Dendritic cell treated with granulocyte-macrophage colony-stimulating factor and Interleukin-4, amounts not matched to agents 40 ng/mL and 50 ng/mL, for 4 days (primary cell): Measurements from ENCODE around the gene TOP3B.
A peak's percentile ranks its signal among the peaks of the same experiment; 100 is the strongest.

Source experiments
- H3K27ac Mint-ChIP-seq: one replicate; pipeline ENCODE4 v1.8.0; 2022; ENCODE audit warnings: mild to moderate bottlenecking, mixed read lengths
- H3K27me3 Mint-ChIP-seq: one replicate; pipeline ENCODE4 v1.8.0; 2022; ENCODE audit warnings: mild to moderate bottlenecking, mixed read lengths
- H3K36me3 Mint-ChIP-seq: one replicate; pipeline ENCODE4 v1.8.0; 2022; ENCODE audit warnings: low read depth, mixed read lengths
- H3K4me1 Mint-ChIP-seq: one replicate; pipeline ENCODE4 v1.8.0; 2022; ENCODE audit warnings: low read depth, mixed read lengths
- H3K4me3 Mint-ChIP-seq: one replicate; pipeline ENCODE4 v1.8.0; 2022; ENCODE audit warnings: mild to moderate bottlenecking, moderate library complexity, mixed read lengths
- H3K9me3 Mint-ChIP-seq: one replicate; pipeline ENCODE4 v1.8.0; 2022; ENCODE audit warnings: mixed read lengths
- intact Hi-C: fragments of 100-400 bp; cut with micrococcal nuclease; formaldehyde crosslinking; loops from one replicate; pipeline ENCODE4 v1.15.0; 2022

Gene TOP3B, protein sequence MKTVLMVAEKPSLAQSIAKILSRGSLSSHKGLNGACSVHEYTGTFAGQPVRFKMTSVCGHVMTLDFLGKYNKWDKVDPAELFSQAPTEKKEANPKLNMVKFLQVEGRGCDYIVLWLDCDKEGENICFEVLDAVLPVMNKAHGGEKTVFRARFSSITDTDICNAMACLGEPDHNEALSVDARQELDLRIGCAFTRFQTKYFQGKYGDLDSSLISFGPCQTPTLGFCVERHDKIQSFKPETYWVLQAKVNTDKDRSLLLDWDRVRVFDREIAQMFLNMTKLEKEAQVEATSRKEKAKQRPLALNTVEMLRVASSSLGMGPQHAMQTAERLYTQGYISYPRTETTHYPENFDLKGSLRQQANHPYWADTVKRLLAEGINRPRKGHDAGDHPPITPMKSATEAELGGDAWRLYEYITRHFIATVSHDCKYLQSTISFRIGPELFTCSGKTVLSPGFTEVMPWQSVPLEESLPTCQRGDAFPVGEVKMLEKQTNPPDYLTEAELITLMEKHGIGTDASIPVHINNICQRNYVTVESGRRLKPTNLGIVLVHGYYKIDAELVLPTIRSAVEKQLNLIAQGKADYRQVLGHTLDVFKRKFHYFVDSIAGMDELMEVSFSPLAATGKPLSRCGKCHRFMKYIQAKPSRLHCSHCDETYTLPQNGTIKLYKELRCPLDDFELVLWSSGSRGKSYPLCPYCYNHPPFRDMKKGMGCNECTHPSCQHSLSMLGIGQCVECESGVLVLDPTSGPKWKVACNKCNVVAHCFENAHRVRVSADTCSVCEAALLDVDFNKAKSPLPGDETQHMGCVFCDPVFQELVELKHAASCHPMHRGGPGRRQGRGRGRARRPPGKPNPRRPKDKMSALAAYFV

GRCh38 chr22:21982338-21982965 lies at the start of gene TOP3B:
TSS of gene TOP3B (minus strand) at chr22:21982787. CDS start at chr22:21975709, 7,078 bp downstream.
- peaks cover 28% of the 10 kb centered on the region for H3K36me3 Mint-ChIP-seq
- H3K4me3 Mint-ChIP-seq = peak within 1 kb of the TSS; percentile 86
- no peaks in the 10 kb centered on the region for H3K9me3 Mint-ChIP-seq
- intact Hi-C loops = no loop called here
- H3K27ac Mint-ChIP-seq = peak within 1 kb of the TSS; percentile 88
- H3K4me1 Mint-ChIP-seq = peaks cover 36% of the 10 kb centered on the region
- H3K27me3 Mint-ChIP-seq = no peaks in the 10 kb centered on the region

- H3K4me3 Mint-ChIP-seq = no peak overlapping the region
- peaks cover 6% of the 10 kb centered on the region for H3K4me1 Mint-ChIP-seq
- H3K9me3 Mint-ChIP-seq = no peaks in the 10 kb centered on the region
- intact Hi-C loops = loop anchor here (10.0 kb wide), 1 partner anchor 103 kb away; no protein-coding TSS in a partner anchor
- H3K27me3 Mint-ChIP-seq = no peaks in the 10 kb centered on the region
- H3K36me3 Mint-ChIP-seq = no peaks in the 10 kb centered on the region
- H3K27ac Mint-ChIP-seq = no peak overlapping the region
These were observed 48.8 kb upstream of the TOP3B start for GRCh38 chr22:22031183-22031945.

DNA sequence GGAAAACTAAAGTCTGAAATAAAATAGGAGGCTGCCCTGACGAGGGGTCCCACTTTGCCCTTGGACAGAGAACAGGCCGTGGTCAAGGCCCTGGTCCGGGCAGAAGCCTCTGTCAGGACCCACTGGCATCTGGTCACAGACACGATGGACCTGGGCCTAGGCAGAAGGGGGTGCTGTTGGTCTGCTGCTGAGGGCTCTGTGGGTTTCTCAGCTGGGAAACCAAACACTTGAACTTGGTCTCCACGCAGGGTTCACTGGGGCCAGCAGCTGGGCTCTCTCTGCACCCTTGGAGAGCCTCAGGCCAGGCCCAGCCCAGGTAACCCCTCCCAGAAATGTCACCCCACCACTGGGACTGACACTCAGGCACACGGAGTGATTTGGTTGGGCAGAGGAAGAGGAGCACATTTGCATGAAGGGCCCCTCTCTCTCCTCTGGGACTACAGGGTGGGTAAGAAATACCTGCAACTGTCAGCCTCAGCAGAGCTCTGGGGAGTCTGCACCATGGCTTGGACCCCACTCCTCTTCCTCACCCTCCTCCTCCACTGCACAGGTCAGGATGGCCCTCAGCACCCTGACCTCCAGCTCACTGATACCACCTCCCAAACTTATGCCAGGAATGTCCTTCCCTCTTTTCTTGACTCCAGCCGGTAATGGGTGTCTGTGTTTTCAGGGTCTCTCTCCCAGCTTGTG lies 48.1 kb upstream of the TOP3B start:
- H3K27ac Mint-ChIP-seq = no peak overlapping the region
- no peak overlapping the region for H3K4me3 Mint-ChIP-seq
- H3K27me3 Mint-ChIP-seq = no peaks in the 10 kb centered on the region
- intact Hi-C loops = loop anchor here (10.0 kb wide), 1 partner anchor 104 kb away; no protein-coding TSS in a partner anchor
- peaks cover 12% of the 10 kb centered on the region for H3K4me1 Mint-ChIP-seq
- no peaks in the 10 kb centered on the region for H3K9me3 Mint-ChIP-seq
- no peaks in the 10 kb centered on the region for H3K36me3 Mint-ChIP-seq

DNA sequence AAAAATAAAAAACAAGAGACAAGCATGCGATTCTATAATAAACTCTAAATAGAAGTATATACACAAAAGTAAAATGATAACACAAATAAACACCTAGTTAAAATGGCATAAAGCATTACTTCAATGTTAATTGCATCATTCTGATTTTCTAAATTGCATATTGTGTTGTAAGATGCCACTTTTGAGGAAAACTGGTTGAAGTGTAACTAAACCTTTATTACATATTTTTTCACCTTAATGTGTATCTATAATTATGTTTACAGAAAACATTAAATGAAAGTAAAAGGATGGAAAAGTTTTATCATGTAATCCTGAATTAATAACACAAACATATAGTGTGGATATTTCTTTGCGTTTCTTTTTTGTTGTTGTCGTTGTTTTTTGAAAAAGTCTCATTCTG lies 45.4 kb upstream of the TOP3B start:
- no peaks in the 10 kb centered on the region for H3K36me3 Mint-ChIP-seq
- H3K27ac Mint-ChIP-seq = no peak overlapping the region
- peaks cover 15% of the 10 kb centered on the region for H3K4me1 Mint-ChIP-seq
- intact Hi-C loops = no loop called here
- H3K27me3 Mint-ChIP-seq = no peaks in the 10 kb centered on the region
- no peak overlapping the region for H3K4me3 Mint-ChIP-seq
- H3K9me3 Mint-ChIP-seq = no peaks in the 10 kb centered on the region

DNA sequence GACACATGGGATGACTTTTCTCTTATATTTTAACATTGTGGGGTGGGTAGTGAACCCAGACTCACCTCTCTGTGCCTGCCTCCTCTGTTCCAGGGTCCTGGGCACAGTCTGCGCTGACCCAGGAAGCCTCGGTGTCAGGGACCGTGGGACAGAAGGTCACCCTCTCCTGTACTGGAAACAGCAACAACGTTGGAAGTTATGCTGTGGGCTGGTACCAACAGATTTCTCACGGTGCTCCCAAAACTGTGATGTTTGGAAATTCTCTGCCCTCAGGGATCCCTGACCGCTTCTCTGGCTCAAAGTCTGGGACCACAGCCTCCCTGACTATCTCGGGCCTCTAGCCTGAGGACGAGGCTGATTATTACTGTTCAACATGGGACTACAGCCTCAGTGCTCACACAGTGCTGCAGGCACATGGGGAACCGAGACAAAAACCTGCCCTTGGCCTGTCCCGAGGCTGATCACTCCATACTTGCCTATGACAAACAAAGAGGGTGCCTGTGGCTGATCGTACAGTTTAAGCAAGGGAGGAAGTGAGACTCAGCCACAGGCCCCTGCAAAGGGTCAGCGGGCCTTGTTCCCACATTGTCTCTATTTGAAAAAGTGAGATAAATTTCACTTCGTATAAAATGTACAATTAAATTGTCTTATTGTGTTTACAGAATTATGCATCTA lies 43.7 kb upstream of the TOP3B start:
- Mint-ChIP-seq H3K4me1 (peaks cover 18% of the 10 kb centered on the region), H3K27ac (peak overlapping the region; percentile 68), H3K4me3 (no peak overlapping the region), H3K9me3 (no peaks in the 10 kb centered on the region), H3K27me3 (no peaks in the 10 kb centered on the region), H3K36me3 (no peaks in the 10 kb centered on the region)
- intact Hi-C loops = no loop called here

- H3K4me3 Mint-ChIP-seq = no peak overlapping the region
- H3K27ac Mint-ChIP-seq = peak overlapping the region; percentile 68
- H3K36me3 Mint-ChIP-seq = no peaks in the 10 kb centered on the region
- no peaks in the 10 kb centered on the region for H3K27me3 Mint-ChIP-seq
- intact Hi-C loops = no loop called here
- peaks cover 18% of the 10 kb centered on the region for H3K4me1 Mint-ChIP-seq
- no peaks in the 10 kb centered on the region for H3K9me3 Mint-ChIP-seq
These were observed 43.0 kb upstream of the TOP3B start for GRCh38 chr22:22025320-22026156.

DNA sequence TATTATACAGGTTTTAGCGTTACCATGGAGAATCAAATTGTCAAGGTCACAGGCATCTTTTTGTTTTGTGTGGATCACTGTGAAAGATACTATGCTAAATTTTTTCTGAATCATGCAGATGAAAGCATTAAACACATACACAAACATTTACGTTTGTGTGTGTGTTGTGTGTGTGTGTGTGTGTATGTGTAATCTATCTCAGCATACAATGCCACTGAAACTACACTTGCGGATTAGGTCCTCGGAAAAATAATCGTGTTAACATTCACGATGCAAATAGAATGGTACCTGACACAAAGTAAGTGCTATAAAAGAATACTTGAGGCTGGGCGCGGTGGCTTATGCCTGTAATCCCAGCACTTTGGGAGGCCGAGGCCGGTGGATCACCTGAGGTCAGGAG lies 41.9 kb upstream of the TOP3B start:
- H3K27me3 Mint-ChIP-seq = no peaks in the 10 kb centered on the region
- peaks cover 18% of the 10 kb centered on the region for H3K4me1 Mint-ChIP-seq
- no peak overlapping the region for H3K27ac Mint-ChIP-seq
- intact Hi-C loops = no loop called here
- no peaks in the 10 kb centered on the region for H3K9me3 Mint-ChIP-seq
- no peak overlapping the region for H3K4me3 Mint-ChIP-seq
- H3K36me3 Mint-ChIP-seq = no peaks in the 10 kb centered on the region

DNA sequence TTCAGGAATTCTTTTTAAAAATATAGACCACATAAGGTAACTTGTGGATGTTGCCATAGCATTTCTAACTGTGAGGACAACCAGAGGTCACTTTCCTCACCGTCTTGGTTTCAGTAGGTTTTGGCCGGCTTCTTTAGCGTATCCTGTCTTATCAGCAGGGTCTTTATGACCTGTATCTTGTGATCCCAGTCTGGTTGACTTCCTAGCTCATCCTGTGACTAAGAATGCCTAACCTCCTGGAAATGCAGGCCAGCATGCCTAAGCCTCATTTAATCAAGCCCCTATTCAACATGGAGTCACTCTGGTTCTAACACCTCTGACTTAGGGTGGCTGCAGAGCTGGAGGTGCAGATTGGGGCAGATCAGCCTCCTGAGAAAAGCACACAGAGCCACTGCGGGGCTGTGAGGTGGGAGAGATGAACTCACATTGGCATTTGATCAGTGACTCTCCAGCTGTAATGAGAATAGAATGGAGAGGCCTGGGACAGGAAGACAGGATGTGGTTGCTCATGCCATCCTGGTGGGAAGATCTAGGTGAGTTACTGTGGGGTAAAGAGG lies 41.1 kb upstream of the TOP3B start:
- H3K27ac Mint-ChIP-seq = no peak overlapping the region
- no peak overlapping the region for H3K4me3 Mint-ChIP-seq
- H3K9me3 Mint-ChIP-seq = no peaks in the 10 kb centered on the region
- intact Hi-C loops = no loop called here
- H3K36me3 Mint-ChIP-seq = no peaks in the 10 kb centered on the region
- peaks cover 2% of the 10 kb centered on the region for H3K27me3 Mint-ChIP-seq
- H3K4me1 Mint-ChIP-seq = peaks cover 18% of the 10 kb centered on the region

DNA sequence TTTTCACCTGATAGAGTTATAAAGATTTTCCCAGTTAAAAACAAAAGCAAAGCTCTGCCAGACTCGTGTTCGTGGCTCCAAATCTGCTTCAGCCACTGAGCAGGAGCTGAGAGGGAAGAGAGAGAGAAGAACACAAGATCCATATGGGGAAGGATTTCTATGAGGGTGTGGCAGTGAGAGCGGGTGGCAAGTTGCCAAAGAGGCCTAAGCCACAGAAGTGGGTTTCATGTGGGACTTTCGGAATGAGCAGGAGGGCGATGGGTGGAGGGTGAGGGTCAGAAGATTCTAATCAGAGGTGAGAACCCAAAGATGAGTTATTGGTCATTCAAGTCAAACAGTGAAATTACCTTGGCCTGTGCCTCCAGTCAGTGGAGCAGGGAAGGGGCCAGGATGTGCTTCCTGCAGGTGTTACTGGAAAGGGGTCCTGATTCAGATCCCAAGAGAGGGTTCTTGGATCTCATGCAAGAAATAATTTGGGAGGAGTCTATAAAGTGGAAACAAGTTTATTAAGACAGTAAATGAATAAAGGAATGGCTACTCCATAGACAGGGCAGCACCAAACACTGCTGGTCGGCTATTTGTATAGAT lies 40.5 kb upstream of the TOP3B start:
- no peaks in the 10 kb centered on the region for H3K36me3 Mint-ChIP-seq
- no peaks in the 10 kb centered on the region for H3K9me3 Mint-ChIP-seq
- H3K4me1 Mint-ChIP-seq = peaks cover 18% of the 10 kb centered on the region
- H3K27me3 Mint-ChIP-seq = peaks cover 4% of the 10 kb centered on the region
- no peak overlapping the region for H3K27ac Mint-ChIP-seq
- intact Hi-C loops = no loop called here
- H3K4me3 Mint-ChIP-seq = no peak overlapping the region

GRCh38 chr22:22022255-22022840 lies 39.8 kb upstream of the TOP3B start:
- Mint-ChIP-seq H3K4me3 (no peak overlapping the region), H3K9me3 (no peaks in the 10 kb centered on the region), H3K36me3 (no peaks in the 10 kb centered on the region), H3K27me3 (peaks cover 5% of the 10 kb centered on the region), H3K27ac (no peak overlapping the region), H3K4me1 (peaks cover 18% of the 10 kb centered on the region)
- intact Hi-C loops = no loop called here

- H3K27ac Mint-ChIP-seq = no peak overlapping the region
These were observed 38.7 kb upstream of the TOP3B start for GRCh38 chr22:22021162-22021750.

More at GRCh38 chr22:22021162-22021750, 38.7 kb upstream of the TOP3B start:
- Mint-ChIP-seq H3K36me3 (no peaks in the 10 kb centered on the region), H3K27me3 (peaks cover 6% of the 10 kb centered on the region), H3K9me3 (no peaks in the 10 kb centered on the region), H3K4me3 (no peak overlapping the region), H3K4me1 (peaks cover 10% of the 10 kb centered on the region)
- intact Hi-C loops = no loop called here
